NCI-H1417 treated with DMSO at 0.1 percent for 48 hours (cell line): Measurements from ENCODE around the gene ANKFN1.
"Not testable (repeated sequence)": the region's sequence is repeated elsewhere in the genome, so short reads cannot be mapped to it uniquely, and the experiment has no call there.

Source experiments
- DNase-seq: peaks from one replicate; lab custom pipeline; 2025; lab: John Stamatoyannopoulos, UW

ANKFN1 gene

DNA sequence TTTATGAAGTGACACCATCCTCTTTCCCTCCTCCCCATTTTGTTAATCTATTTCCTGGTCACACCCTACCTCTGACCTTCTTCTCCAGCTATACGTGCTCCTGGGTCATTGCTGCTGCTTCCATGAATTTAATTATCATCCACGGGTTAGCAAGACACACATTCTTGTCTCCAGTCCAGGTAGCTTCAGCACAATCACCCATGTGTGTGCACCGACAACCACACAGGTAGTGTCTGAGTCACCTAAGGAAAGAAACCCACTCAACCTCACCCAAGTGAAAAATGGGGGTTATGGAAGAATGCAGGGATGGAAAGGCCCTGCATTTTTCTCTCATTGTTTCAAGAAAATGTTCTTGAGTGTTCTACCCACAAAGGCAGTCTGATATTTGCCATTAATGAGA lies 135.5 kb downstream of the ANKFN1 start:
- not testable (repeated sequence) for DNase-seq

DNA sequence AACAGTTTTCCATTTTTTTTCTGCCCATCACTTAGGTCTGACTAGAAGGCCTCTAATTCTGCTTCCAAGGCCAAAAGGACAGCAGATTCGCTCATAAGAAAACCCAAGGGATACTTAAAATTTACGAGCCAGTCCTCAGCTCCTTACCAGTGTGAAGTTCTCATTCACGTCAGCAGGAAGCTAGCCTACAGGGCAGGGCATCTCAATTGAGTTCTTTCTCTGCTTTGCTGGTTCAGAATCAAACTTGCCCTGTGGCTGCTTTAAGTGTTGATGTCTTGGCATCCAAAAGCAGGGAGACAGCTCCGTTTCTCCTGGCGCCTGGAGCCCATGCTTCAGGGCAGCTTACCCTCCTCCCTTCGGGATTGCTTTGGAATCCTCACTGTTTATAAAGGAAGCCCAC lies 136.0 kb downstream of the ANKFN1 start:
- no peak for DNase-seq

DNA sequence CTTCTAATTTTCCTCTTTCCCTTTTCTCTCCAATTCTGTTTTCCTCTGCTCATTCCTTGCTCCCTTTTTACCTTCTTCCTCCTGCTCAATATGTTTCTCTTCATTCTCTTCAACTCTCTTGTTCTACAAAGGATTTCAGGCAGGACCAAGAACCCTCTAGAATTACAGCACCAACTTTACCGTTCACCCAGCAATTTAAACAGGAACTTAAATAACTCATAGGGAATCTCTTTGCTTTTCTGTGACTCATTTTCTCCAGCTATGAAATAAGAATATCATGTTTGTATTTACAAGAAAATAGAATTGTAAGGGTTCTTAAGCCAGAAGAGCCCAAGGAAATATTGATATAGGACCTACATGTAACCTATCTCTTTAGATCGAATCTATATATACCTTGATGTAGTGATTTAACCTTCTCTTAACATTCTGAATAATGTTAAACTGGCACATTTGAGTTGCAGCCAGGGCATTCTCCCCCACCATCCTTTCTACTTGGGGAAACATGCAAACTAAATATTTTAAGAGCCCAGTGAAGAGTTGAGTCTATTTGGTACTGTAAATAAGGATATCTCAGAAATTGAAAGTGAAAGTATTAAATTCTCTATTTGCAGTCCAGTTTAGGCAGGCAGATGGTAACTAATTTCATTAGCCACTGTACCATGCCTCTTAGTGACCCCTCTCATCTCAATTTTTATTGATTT lies 137.0 kb downstream of the ANKFN1 start:
- DNase-seq, result no peak

DNA sequence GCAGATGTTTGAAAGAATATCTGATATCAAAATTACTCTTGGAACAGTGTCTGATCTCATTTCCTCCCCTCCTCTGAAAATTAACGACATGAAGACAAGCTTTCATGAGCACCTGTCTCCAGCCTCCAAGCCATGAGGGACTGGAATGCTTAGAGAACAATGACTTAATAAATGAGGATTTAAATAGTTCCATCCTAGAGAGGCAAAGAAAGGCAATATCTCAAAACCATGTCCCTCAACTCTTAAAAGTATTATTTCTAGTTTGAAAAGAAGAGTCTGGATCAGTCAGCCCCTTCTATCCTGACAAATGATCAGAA lies 137.5 kb downstream of the ANKFN1 start:
- DNase-seq, result no peak

DNA sequence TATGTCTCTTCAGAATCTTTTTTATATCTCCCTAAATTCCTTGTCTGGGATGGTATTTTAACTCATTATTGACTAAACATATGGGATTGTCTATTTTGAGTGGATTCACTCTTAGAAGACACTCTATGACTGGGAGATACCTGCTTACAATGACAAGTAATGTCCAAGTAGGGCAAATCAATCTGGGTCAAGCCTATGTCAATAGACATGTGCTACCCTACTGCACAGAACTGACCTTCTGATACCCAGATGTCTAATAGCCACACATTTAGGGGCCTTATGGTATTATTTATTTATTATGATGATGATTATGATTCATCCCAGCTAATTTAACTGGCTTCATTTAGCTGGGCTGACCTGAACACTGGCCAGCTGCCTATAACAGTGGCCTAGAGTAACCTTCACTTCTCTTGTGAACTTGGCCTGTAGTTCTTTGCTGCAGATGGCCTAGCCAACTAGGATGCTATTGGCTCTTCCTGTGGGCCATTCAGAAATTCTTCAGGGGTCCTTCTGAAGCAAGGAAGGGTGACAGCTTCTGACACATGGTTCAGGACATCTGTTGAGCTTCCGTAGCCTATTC lies 138.0 kb downstream of the ANKFN1 start:
- no peak for DNase-seq

DNA sequence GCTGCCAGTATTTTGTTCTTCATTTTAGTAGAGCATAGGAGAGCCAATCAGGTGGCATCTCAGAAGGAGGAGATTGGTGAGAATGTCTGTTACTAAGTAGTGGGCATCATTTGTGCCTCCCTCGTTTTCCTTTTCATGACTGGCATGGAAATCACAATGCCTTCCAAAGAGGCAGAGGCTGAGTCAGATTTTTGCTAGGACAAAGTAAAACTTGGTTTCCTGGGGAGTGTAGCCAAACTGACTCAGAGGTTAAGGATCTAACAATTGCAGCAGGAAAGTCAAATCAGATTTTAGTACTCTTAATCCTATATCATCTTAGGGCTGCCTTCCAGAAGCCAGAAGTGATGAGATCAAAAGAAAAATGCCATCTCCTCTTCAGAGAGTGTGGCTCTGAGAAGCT lies 138.7 kb downstream of the ANKFN1 start:
- DNase-seq, result no peak

DNA sequence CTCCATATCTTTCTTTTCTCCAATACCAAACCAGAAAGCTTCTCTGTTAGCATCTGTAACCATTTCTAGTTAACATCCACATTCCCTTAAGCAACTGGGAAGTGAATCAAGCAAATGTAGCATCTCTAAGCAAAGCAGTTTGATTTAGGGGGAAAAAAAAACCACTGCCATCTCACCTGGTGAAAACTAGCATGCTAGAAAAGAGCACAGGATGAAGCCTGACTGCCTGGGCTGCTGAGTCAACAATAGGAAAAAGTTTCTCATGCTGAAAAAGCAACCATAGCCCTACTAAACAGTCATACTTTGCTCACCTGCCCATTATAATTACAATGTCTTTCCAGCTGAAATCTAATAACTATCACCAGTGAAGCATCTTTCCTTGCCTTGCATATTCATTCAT lies 139.3 kb downstream of the ANKFN1 start:
- no peak for DNase-seq

DNA sequence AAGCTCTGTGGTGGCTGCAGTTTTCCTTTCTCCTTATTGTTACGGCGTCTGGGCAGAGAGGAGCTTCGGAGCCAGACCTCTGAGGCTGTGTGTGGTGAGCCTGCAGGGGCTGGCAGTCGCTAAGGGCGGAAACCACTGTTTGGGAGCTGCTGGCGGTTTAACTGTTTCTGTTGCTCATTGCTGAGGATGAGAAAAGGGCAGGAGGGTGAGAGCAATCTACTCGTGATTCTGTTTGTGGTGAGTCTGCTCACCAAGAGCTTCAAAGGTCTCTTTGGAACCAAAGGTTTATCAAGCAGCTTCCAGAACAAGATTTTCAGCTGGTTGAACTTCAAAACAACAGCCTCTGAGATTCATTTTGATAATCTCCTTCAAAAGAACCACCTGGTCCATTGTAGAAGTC lies 143.9 kb downstream of the ANKFN1 start:
- DNase-seq, result no peak

DNA sequence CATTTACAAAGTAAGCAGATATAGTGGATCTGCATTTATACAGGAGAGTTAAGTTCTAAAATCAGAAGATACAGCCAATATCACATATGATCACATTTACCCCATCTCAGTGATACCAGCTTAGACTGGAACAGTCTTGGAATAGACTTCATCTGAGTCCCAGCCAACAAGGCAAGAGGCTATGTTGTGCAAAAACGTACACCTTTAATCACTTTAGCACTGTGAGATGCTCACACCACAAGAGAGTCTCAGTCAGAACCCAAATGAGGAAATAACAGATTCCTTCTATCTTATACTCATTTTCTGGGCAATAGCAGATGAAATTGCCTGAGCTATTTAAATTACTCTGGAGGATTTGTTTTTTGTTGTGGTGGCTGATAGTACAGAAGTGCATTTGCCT lies 145.6 kb downstream of the ANKFN1 start:
- no peak for DNase-seq

DNA sequence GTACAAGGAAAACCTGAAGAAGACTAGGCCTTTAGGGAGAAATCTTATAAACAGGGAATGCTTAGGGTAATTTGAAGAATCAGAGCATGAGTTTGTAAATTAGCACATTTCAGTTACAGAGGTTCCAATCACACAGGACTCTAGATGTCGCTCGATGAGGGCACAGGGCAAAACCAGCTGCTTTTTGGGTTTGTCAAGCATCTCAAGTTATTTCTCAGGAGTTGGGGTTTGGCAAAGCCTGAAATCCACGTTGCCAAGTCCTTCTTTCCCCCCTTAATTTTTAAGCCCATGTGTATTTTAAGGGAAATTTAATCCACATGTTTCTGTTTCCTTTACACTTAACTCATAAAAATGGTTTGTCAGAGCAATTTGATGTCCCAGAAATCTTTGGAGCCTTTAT lies 146.9 kb downstream of the ANKFN1 start:
- DNase-seq, result no peak

DNA sequence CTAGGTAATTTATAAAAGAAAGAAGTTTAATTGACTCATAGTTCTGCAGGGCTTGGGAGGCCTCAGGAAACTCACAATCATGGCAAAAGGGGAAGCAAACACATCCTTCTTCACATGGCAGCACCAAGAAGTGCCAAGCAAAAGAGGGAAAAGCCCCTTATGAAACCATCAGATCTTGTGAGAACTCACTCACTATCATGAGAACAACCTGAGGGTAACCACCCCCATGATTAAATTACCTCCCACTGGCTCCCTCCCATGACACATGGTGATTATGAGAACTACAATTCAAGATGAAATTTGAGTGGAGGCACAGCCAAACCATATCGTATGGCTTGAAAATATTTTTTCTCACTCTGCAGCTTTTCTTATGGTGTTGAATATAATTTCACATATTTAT lies 151.7 kb downstream of the ANKFN1 start:
- no peak for DNase-seq

DNA sequence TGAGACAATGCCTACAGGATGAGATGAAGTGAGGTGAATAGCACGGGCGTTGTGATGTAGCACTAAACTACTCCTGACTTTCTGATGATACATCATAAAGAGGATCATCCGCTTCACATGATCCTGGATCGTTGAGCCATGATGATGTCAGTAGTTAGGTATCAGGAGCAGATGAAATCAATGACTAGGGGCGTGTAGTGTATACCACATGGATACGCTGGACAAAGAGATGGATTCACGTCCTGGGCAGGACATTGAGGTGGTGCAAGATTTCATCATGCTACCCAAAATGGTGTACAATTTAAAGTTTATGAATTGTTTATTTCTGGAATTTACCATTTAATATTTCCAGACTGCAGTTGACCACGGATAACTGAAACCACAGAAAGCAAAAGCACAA lies 156.6 kb downstream of the ANKFN1 start:
- no peak for DNase-seq

DNA sequence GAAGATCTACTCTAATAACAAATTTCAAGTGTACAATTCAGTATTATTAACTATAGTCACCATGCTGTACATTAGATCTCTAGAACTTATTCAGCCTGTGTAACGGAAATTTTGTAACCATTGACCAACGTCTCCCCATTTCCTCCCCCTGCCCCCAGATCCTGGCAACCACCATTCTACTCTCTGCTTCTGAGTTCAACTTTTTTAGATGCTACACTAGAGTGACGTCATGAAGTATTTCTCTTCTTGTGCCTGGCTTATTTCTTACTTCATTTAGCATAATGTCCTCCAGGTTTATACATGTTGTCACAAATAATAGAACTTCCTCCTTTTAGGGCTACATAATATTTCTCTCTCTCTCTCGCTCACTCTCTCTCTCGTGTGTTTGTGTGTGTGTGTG lies 157.5 kb downstream of the ANKFN1 start:
- DNase-seq, result no peak

DNA sequence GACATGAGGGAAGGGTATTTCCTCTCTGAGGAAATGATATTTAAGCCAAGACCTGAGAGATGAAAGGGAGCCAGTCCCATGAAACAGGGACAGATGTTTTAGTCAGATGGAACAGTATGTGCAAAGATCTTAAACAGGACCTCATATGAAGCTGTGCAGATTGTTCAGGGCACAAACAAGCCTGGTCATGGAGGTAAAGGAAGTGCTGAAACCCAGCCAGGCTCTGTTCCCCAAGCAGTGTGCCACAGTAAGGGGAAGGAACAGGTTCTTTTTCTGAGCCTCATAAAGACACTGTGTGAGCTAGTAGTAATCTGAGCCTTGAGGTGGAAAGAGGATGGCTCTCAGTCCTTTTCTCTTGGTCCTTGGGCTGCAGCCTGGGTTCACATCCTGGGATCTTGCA lies 159.9 kb downstream of the ANKFN1 start:
- DNase-seq, result no peak

DNA sequence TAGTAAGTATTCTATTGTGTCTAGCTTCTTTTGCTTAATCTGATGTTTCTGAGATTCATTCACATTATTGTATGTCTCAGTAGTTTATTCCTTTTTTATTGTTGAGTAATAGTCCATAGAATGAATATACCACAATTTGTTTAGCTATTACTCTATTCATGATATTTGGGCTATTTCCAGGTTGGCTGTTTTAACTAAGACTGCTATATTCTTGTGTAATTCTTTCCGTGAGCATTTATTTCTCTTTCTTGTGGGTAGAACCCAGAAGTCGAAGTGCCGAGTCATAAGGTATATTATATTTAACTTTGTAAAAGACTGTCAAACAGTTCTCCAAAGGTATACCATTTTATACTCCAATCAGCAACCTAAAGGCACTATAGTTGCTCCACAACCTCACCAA lies 160.8 kb downstream of the ANKFN1 start:
- DNase-seq, result no peak

DNA sequence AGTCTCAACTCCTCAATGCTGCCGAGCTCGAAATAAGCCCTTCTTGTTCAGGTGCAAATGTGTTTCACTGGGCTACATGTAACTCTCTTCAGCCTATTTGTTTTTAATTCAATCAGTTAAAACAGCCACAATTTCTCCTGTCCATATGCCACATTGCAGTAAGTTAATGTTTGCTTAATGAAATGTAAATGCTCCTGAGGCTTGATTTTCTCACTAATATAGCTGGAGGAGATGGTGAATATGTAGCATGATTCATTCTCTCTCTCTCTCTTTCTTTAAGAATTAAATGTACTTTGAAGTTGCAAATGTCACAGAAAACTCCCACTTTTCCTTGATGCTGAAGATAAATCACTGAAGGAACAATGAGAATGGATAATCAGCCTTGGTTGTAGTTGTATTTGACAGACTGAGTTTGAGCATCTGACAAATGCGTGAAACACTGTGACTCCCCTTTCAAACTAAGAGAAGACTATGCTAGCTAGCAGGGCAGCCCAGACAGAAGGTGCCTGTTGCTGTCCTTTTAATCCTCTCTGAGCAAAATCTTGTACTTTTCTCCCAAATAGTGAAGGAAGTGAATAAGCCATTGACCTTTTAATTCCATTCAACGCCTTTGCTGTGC lies 161.8 kb downstream of the ANKFN1 start:
- no peak for DNase-seq

DNA sequence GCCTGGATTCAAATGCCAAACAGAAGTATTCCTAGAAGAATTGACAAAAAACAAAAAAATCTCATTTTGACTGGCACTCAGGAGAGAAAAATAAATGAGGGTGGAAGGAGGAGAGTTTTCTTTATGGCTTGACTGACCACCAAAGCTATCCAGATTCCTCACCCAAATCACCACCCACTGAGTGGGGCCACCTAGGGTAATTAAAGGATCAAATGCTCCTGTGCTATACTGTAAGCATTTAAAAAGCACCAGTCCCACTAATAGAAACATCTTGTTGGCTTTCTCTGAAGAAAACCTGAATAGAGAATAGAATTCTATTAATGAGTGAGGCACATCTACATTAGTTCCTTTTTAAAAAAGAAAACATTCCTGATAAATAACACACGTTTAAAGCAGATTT lies 163.3 kb downstream of the ANKFN1 start:
- no peak for DNase-seq

DNA sequence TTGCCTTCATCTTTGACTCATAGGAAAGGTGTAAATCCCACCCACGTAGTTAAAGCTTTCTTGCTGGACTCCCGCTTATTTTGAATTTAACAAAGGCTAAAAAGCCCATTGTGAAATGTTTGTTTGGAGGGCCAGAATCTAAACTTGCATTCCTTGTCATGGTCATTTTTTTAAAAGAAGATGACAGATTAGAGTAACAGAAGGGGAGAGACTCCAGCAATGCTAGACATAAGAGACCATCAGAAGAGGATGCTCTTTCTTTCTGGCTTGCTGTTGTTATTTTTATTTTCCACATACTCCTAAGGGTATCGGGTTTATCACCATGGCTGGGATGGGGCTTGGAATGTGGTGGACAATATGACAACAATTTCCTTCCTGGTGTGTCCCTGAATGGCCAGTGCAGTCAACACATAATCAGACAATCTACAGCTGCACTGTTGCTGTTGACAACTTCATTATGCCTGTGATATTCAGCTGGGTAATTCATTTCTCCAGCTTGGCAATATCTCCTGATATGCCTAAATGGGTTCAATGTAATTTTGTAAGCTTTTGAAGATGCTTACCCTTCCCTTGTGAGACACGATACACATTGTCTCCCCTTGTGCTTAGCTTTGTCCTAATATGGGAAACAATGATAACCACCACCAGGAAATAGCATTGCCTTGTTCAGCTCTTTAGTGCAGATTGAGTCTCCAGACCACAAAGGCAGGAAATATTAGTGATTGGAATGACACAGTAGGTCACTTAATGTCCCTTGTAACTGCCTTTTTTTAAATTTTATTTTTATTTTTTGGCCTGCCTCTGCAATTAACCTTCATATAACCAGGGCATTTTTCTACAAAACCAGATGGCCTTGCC lies 164.3 kb downstream of the ANKFN1 start:
- no peak for DNase-seq

DNA sequence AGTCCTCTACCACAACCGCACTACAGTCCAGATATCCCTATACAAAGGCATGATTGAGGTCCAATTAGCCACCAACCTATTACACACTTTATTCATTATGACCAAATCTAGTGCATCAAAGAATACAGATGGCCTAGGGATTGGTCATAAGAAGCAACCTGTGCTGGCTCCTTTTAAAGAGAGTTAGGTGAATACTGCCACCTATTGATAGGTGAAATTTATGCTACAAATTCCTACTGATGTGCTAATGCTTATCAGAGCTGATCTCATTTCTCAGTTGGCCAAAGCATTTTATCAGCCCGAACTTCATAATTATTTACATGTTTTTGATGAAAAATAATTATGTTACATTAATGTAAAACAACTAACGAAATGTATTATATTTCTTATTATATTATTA lies 166.3 kb downstream of the ANKFN1 start:
- no peak for DNase-seq

DNA sequence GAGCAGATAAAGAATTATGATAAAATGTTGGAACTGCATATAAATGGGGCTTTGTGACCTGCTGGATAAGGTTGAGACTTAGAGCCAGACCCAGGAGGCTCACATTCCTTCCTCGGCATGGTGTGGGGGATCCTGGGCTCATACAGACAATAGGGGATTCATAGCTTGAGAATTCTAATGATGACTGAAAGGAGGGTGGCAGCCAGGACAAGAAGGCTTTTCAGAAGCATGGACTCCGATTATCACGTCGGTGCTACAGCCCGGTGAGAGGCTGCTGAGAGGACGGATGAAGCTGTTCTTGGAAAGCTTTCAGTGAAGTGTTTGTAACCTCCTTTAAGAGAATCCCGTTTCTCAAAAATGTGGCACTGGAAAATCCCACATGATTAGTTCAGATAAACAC lies 167.2 kb downstream of the ANKFN1 start:
- no peak for DNase-seq

DNA sequence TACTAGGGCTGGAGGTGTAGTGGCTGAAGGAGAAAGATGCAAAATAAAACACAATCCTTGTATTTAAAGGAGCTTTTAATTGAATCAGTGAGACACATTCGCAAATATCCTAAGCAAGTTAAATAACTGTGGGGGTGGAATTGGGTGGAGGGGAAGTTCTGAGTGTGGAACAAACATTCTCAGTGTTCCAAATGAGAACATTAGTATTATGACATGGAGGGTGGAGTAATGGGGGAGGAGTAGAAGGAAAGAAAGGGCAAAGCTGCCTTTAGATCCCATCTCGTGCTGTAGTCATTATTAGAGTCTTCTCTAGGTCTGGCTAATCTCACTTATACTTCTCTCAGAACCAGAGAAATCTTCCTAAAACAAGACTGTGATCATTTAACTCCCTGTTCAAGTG lies 169.7 kb downstream of the ANKFN1 start:
- DNase-seq, result no peak

DNA sequence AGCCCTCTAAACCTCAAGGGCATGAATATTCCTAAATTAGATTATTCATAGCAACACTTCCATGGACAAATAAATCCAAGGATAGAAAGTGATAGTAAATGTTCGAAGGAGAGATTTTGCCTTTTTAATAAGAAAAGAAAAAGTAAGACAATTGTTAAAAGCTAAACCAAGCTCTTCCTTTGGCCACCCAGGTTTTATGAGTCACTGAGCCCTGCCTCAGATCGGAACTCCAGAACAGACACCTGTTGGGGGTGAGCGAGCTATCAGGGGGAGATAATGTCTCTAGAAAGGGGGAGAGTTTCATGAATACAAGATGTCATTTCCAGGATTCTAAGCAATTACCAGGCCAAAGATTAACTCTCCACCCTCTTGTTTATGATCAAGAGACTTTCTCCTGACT lies 171.4 kb downstream of the ANKFN1 start:
- DNase-seq, result no peak
